ENCODE measurements around the gene TAAR5. TPM values are rescaled to one million over a fixed set of nuclear protein-coding genes. Genes with fewer than 3 reads are reported as not detected.
A peak's percentile ranks its signal among the peaks of the same experiment; 100 is the strongest.
"Not testable (repeated sequence)": the region's sequence is repeated elsewhere in the genome, so short reads cannot be mapped to it uniquely, and the experiment has no call there.

TAAR5 gene
- total and polyA plus RNA-seq, 2 experiments from 2014 or later = not detected

GRCh38 chr6:132607544-132608233, 18.1 kb upstream of the TAAR5 start:
- WGBS (ENCODE audit: low lambda C conversion rate, missing lambda C conversion rate) = 71% methylated on average over 5 of the region's 5 CpGs

GRCh38 chr6:132604635-132605152, 15.2 kb upstream of the TAAR5 start:
- Histone ChIP-seq H3K4me1 (ENCODE audit: insufficient read depth) (no peaks in the 10 kb centered on the region), H3K4me3 (no peak overlapping the region), H2AFZ (no peak overlapping the region), H3K9me3 (ENCODE audit: low read depth) (no peaks in the 10 kb centered on the region), H4K20me1 (ENCODE audit: insufficient read depth, poor library complexity, severe bottlenecking) (no peaks in the 10 kb centered on the region), H3K27me3 (no peaks in the 10 kb centered on the region), H3K27ac (no peak overlapping the region), H3K79me2 (no peaks in the 10 kb centered on the region), H3K9me2 (replicated peaks; ENCODE audit: insufficient read depth) (no peaks in the 10 kb centered on the region), H3K36me3 (replicated peaks; ENCODE audit: insufficient read depth, low read depth) (no peaks in the 10 kb centered on the region), H3K4me2 (no peak overlapping the region)
- TF ChIP-seq CTCF (IDR thresholded peaks at IDR 0.05; ENCODE audit: poor library complexity) = no peak
- DNase-seq (ENCODE audit: low spot score) = no peak
- WGBS (ENCODE audit: low lambda C conversion rate, missing lambda C conversion rate) = 93% methylated on average over 8 of the region's 8 CpGs

More at GRCh38 chr6:132607544-132608233, 18.1 kb upstream of the TAAR5 start:
- H3K27me3 ChIP-seq = no peaks in the 10 kb centered on the region
- peak overlapping the region; percentile 15 for H3K4me2 ChIP-seq
- no peak overlapping the region for H2AFZ ChIP-seq
- TF ChIP-seq EZH2 (IDR thresholded peaks at IDR 0.05; ENCODE audit: borderline replicate concordance) (no peak), EZH2phosphoT487 (IDR thresholded peaks at IDR 0.05; ENCODE audit: low read depth, severe bottlenecking, unreplicated experiment) (no peak), CTCF (IDR thresholded peaks at IDR 0.05; ENCODE audit: poor library complexity) (no peak)
- H3K9me3 ChIP-seq (ENCODE audit: low read depth) = no peaks in the 10 kb centered on the region
- peaks cover 7% of the 10 kb centered on the region for H3K4me1 ChIP-seq (ENCODE audit: insufficient read depth)
- no peak for DNase-seq (ENCODE audit: low spot score)
- no peaks in the 10 kb centered on the region for H3K9me2 ChIP-seq (replicated peaks; ENCODE audit: insufficient read depth)
- H3K27ac ChIP-seq = peak overlapping the region; percentile 58
- H3K36me3 ChIP-seq (replicated peaks; ENCODE audit: insufficient read depth, low read depth) = no peaks in the 10 kb centered on the region
- no peaks in the 10 kb centered on the region for H4K20me1 ChIP-seq (ENCODE audit: insufficient read depth, poor library complexity, severe bottlenecking)
- no peak overlapping the region for H3K4me3 ChIP-seq
- H3K79me2 ChIP-seq = no peaks in the 10 kb centered on the region

- not testable (repeated sequence) for DNase-seq (ENCODE audit: low spot score); H3K4me2 ChIP-seq; H3K79me2 ChIP-seq; H3K27me3 ChIP-seq; H3K27ac ChIP-seq; H3K36me3 ChIP-seq (replicated peaks; ENCODE audit: insufficient read depth, low read depth); H3K9me3 ChIP-seq (ENCODE audit: low read depth); H3K9me2 ChIP-seq (replicated peaks; ENCODE audit: insufficient read depth); H3K4me1 ChIP-seq (ENCODE audit: insufficient read depth); H3K4me3 ChIP-seq; H4K20me1 ChIP-seq (ENCODE audit: insufficient read depth, poor library complexity, severe bottlenecking); H2AFZ ChIP-seq
Observed at GRCh38 chr6:132600900-132601299, 11.4 kb upstream of the TAAR5 start.

GRCh38 chr6:132598473-132598872, 8.9 kb upstream of the TAAR5 start:
- TF ChIP-seq CTCF (IDR thresholded peaks at IDR 0.05; ENCODE audit: poor library complexity) (peak; percentile 35), EZH2phosphoT487 (IDR thresholded peaks at IDR 0.05; ENCODE audit: low read depth, severe bottlenecking, unreplicated experiment) (no peak)
- Histone ChIP-seq H3K79me2 (no peaks in the 10 kb centered on the region), H3K4me2 (no peak overlapping the region), H4K20me1 (ENCODE audit: insufficient read depth, poor library complexity, severe bottlenecking) (no peaks in the 10 kb centered on the region), H3K9me2 (replicated peaks; ENCODE audit: insufficient read depth) (no peaks in the 10 kb centered on the region), H3K9me3 (ENCODE audit: low read depth) (no peaks in the 10 kb centered on the region), H3K27me3 (no peaks in the 10 kb centered on the region), H3K4me1 (ENCODE audit: insufficient read depth) (no peaks in the 10 kb centered on the region), H2AFZ (peak overlapping the region; percentile 21), H3K27ac (peak overlapping the region; percentile 4), H3K4me3 (no peak overlapping the region), H3K36me3 (replicated peaks; ENCODE audit: insufficient read depth, low read depth) (no peaks in the 10 kb centered on the region)
- DNase-seq (ENCODE audit: low spot score) = peak; percentile 55
- WGBS (ENCODE audit: low lambda C conversion rate, missing lambda C conversion rate) = 36% methylated on average over 3 of the region's 3 CpGs
